Upper lobe of left lung (tissue), 4 donors: Measurements from ENCODE around the gene VRK2.

Experiments
- CTCF ChIP-seq, 6 experiments: fragments of 450-650 bp in 4 of 6; fragments of 200-600 bp in 2 of 6; sonication (generic) in 2 of 6; IDR thresholded peaks; one replicate each; pipeline ENCODE4 v1.5.1; 2016 to 2019; ENCODE audit warnings: antibody characterized with exemption in 6 of 6
- POLR2A ChIP-seq, 4 donors: fragments of 450-650 bp; IDR thresholded peaks; one replicate each; pipeline ENCODE4 v1.5.1; 2016 to 2017; ENCODE audit warnings: antibody characterized with exemption in 4 of 4, mild to moderate bottlenecking in 2 of 4

DNA sequence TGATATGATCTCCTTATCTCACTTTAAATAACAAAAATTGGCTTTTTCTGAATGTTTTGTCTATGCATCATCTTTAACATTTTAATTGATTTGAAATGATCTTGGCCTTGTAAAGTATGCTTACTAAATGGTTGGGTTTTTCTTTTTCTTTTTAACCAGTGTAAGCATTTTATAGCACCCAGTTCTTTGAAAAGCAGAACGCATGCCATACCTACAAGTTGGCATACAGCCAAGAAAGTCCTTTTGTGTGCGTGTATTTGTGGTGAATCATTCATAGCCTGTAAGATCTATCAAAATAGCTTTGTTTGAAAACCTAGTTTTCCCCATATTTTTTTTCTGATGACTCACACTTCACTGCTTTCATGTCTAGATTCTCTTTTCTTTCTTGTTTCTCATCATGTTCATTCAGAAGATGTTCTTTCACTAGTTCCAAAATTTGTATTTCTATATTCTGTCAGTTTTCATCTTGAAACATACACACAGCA lies 4.1 kb upstream of the VRK2 start:
- no peak for TF ChIP-seq CTCF (IDR thresholded peaks at IDR 0.05)
- no peak for TF ChIP-seq POLR2A (IDR thresholded peaks at IDR 0.05)
